CD8-positive, alpha-beta memory T cell (primary cell): ENCODE data around the gene PRPF40B. TPM values are rescaled to one million over a fixed set of nuclear protein-coding genes. Genes with fewer than 3 reads are reported as not detected.
A peak's percentile ranks its signal among the peaks of the same experiment; 100 is the strongest.

Experiments
- CTCF ChIA-PET: fragments of 350-600 bp; sonication (Branson Sonifier 250); formaldehyde crosslinking; loops from one replicate; lab custom pipeline; 2021; ENCODE audit warnings: antibody characterized with exemption; lab: Charles Lee
- POLR2A ChIA-PET: fragments of 350-600 bp; sonication (Branson Sonifier 250); formaldehyde crosslinking; loops from one replicate; lab custom pipeline; 2021; ENCODE audit warnings: antibody characterized with exemption; lab: Charles Lee
- DNase-seq, 5 donors: peaks; one replicate each; pipeline versions ENCODE4 v3.0.0 to v3.0.0-alpha.2; 2020 to 2022; ENCODE audit warnings: mixed read lengths in 1 of 5
- H3K27ac ChIP-seq: one replicate; pipeline ENCODE4 v1.7.0; 2013; ENCODE audit warnings: low read depth, mild to moderate bottlenecking, low read length, moderate library complexity
- H3K27me3 ChIP-seq: 2 replicates; pipeline ENCODE4 v1.7.0; 2013; ENCODE audit warnings: low read length, mild to moderate bottlenecking; ENCODE audit not compliant: insufficient read depth, poor library complexity, severe bottlenecking
- H3K36me3 ChIP-seq: 2 replicates; pipeline ENCODE4 v1.7.0; 2013; ENCODE audit warnings: mild to moderate bottlenecking, low read length, moderate library complexity; ENCODE audit not compliant: insufficient read depth
- H3K4me1 ChIP-seq: 2 replicates; pipeline ENCODE4 v1.7.0; 2013; ENCODE audit warnings: mild to moderate bottlenecking, low read length, moderate library complexity; ENCODE audit not compliant: insufficient read depth
- H3K4me3 ChIP-seq: 2 replicates; pipeline ENCODE4 v1.7.0; 2013; ENCODE audit warnings: mild to moderate bottlenecking, low read length
- H3K9me3 ChIP-seq: 2 replicates; pipeline ENCODE4 v1.7.0; 2013; ENCODE audit warnings: mild to moderate bottlenecking, low read length
- H3K27ac Mint-ChIP-seq, 8 donors: one replicate each; pipeline ENCODE4 v1.8.0; 2020 to 2021; ENCODE audit warnings: mixed read lengths in 8 of 8, mild to moderate bottlenecking in 6 of 8, inconsistent platforms in 3 of 8, moderate library complexity in 3 of 8
- H3K27me3 Mint-ChIP-seq, 2 donors: one replicate each; pipeline ENCODE4 v1.8.0; 2020 to 2021; ENCODE audit warnings: mixed read lengths in 2 of 2, mild to moderate bottlenecking in 1 of 2, moderate library complexity in 1 of 2
- H3K36me3 Mint-ChIP-seq, 3 donors: one replicate each; pipeline ENCODE4 v1.8.0; 2020 to 2021; ENCODE audit warnings: mixed read lengths in 3 of 3, inconsistent platforms in 1 of 3, mild to moderate bottlenecking in 1 of 3
- H3K4me1 Mint-ChIP-seq, 3 donors: one replicate each; pipeline ENCODE4 v1.8.0; 2020 to 2021; ENCODE audit warnings: mixed read lengths in 3 of 3, inconsistent platforms in 1 of 3, mild to moderate bottlenecking in 1 of 3
- H3K4me3 Mint-ChIP-seq, 7 donors: one replicate each; pipeline ENCODE4 v1.8.0; 2020 to 2021; ENCODE audit warnings: mixed read lengths in 7 of 7, mild to moderate bottlenecking in 6 of 7, moderate library complexity in 4 of 7, inconsistent platforms in 2 of 7
- H3K9me3 Mint-ChIP-seq, 5 donors: one replicate each; pipeline ENCODE4 v1.8.0; 2020 to 2022; ENCODE audit warnings: mixed read lengths in 5 of 5, mild to moderate bottlenecking in 3 of 5, moderate library complexity in 2 of 5, inconsistent platforms in 1 of 5
- polyA plus RNA-seq: library from polyadenylated mRNA; unstranded; fragments of 300-500 nt; fragmentation: Illumina TruSeq; gene quantifications from one replicate; pipeline ENCODE4 v1.2.3, GENCODE V29; 2021
- total RNA-seq, 2 experiments: library from RNA; stranded (reverse); gene quantifications; one replicate each; pipeline ENCODE4 v1.2.3, GENCODE V29; 2021

The PRPF40B gene
- total and polyA plus RNA-seq, 3 experiments from 2014 or later: 2.0 to 9.9 (median 9.0) TPM

DNA sequence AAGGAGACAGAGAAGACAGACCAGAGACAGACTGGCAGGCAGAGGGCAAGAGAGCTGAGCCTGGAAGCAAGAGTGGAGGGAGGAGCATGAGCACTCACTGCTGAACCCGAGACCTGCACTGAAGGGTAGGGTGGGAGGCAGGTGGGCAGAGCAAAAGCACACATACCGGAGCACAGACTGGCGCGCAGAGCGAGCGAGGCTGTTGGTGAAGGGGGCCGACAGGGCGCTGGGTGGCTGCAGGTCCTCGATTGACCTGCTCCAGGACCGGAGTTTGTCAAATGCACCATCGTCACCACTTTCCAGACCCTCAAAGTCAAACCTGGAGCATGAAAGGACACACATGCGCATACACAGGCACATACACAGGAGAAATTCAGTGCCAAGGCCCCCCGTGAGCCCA lies 34.9 kb downstream of the PRPF40B start:
- POLR2A ChIA-PET: interaction anchor here (0.6 kb wide), 1 partner anchor 12 kb away, joined by 4 read pairs; no protein-coding TSS in a partner anchor
- no peak for DNase-seq
- Mint-ChIP-seq H3K36me3 (peaks cover 22 to 63% (median 22%) of the 10 kb centered on the region in 3 donors), H3K9me3 (no peaks in the 10 kb centered on the region), H3K4me1 (peaks cover 37 to 51% (median 45%) of the 10 kb centered on the region in 3 donors), H3K4me3 (peak overlapping the region in 1 of 7 donors; percentile 67), H3K27me3 (no peaks in the 10 kb centered on the region), H3K27ac (peak overlapping the region in 4 of 8 donors; percentile 38 to 86 (median 62))
- peaks cover 25% of the 10 kb centered on the region for H3K36me3 ChIP-seq
- H3K27me3 ChIP-seq: no peaks in the 10 kb centered on the region
- no peak overlapping the region for H3K27ac ChIP-seq
- H3K9me3 ChIP-seq: no peaks in the 10 kb centered on the region
- H3K4me1 ChIP-seq: peaks cover 50% of the 10 kb centered on the region
- no peak overlapping the region for H3K4me3 ChIP-seq
- CTCF ChIA-PET: no interaction called here

DNA sequence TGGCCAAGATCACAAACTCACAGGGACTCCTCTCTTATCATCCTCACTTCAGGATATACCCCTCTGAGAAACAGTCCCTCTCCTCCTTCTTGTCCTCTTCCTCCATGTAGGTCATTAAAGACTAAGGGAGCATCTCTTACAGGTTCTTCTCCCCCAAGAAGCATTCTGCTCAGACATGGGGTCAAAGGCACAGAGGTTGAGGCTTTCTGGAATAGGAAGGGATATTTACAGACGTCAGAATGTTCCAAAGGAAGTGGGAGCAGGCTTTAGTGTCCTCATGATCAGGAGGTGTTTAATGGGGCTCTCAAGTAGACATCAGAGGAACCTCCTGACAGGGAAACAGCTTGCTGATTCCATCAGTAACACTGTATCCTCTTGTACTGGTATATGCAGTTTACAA lies 36.4 kb downstream of the PRPF40B start:
- peak overlapping the region in 4 of 8 donors; percentile 7 to 98 (median 46) for H3K27ac Mint-ChIP-seq
- H3K4me3 ChIP-seq: no peak overlapping the region

DNA sequence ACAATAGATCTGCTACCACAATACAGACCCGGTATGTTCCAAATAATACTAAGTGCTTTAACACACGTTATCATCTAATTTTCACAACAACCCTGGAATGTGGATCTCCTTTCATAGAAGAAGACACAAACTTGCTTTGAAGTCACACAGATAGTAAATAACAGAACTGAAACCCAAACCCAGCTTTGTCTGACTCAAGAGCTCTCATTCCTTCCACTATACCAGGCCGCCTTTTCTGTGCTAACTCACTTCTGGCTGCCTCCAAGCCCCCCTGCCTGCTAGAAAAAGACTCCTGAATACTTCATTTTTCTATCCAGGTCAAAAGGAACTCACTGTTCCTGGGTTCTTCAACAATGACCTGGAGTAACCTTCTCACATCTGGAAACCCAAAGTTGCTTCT lies 37.8 kb downstream of the PRPF40B start:
- H3K4me3 ChIP-seq: no peak overlapping the region
- H3K9me3 ChIP-seq: no peaks in the 10 kb centered on the region
- H3K27ac ChIP-seq: no peak overlapping the region
- DNase-seq: no peak
- peaks cover 60 to 77% (median 60%) of the 10 kb centered on the region in 3 donors for H3K4me1 Mint-ChIP-seq
- H3K27me3 ChIP-seq: no peaks in the 10 kb centered on the region
- H3K4me3 Mint-ChIP-seq: peak overlapping the region in 6 of 7 donors; percentile 4 to 87 (median 44)
- CTCF ChIA-PET: interaction anchor here (1.1 to 3.0 kb wide), 4 partner anchors 16 to 56 kb away, joined by 3 to 20 read pairs (median 4); partner anchors contain the start of gene PRPF40B
- H3K9me3 Mint-ChIP-seq: no peaks in the 10 kb centered on the region
- H3K27ac Mint-ChIP-seq: peak overlapping the region; percentile 96 to 100 (median 98)
- no peaks in the 10 kb centered on the region for H3K27me3 Mint-ChIP-seq
- peaks cover 16 to 47% (median 16%) of the 10 kb centered on the region in 3 donors for H3K36me3 Mint-ChIP-seq
- H3K4me1 ChIP-seq: peaks cover 66% of the 10 kb centered on the region
- peaks cover 15% of the 10 kb centered on the region for H3K36me3 ChIP-seq
- POLR2A ChIA-PET: interaction anchor here (0.8 kb wide), 1 partner anchor 9 kb away, joined by 3 read pairs; no protein-coding TSS in a partner anchor

More for the DNA sequence above, 36.4 kb downstream of the PRPF40B start:
- Mint-ChIP-seq H3K4me3 (no peak overlapping the region), H3K36me3 (peaks cover 16 to 50% (median 17%) of the 10 kb centered on the region in 3 donors), H3K4me1 (peaks cover 52 to 66% (median 57%) of the 10 kb centered on the region in 3 donors), H3K9me3 (no peaks in the 10 kb centered on the region), H3K27me3 (no peaks in the 10 kb centered on the region)
- peaks cover 65% of the 10 kb centered on the region for H3K4me1 ChIP-seq
- no peaks in the 10 kb centered on the region for H3K9me3 ChIP-seq
- DNase-seq: no peak
- H3K27ac ChIP-seq: no peak overlapping the region
- H3K36me3 ChIP-seq: peaks cover 19% of the 10 kb centered on the region
- ChIA-PET CTCF (interaction anchor here (1.7 kb wide), 1 partner anchor 48 kb away, joined by 5 read pairs; no protein-coding TSS in a partner anchor), POLR2A (no interaction called here)
- H3K27me3 ChIP-seq: no peaks in the 10 kb centered on the region

DNA sequence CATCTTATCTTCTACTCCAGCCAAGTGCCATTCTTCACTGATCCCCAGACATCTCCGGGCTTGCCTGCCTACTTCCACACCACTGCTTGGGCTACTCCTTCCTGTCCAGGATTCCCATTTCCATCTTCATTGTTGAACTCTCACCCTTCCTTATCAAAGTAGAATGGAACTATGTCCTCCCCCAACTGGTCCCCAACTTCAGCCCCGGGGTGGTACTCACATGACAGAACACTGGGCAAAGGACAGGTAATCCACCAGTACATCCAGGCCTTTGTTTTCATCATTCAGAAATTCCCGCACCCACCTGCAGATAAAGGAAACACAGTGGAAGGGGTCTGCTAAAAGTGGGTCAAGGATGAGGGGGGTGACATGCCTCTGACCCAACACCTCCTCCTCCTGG lies 38.4 kb downstream of the PRPF40B start:
- CTCF ChIA-PET: interaction anchor here (1.3 to 3.0 kb wide), 3 partner anchors 13 to 39 kb away, joined by 3 to 20 read pairs (median 5); partner anchors contain the start of gene PRPF40B

DNA sequence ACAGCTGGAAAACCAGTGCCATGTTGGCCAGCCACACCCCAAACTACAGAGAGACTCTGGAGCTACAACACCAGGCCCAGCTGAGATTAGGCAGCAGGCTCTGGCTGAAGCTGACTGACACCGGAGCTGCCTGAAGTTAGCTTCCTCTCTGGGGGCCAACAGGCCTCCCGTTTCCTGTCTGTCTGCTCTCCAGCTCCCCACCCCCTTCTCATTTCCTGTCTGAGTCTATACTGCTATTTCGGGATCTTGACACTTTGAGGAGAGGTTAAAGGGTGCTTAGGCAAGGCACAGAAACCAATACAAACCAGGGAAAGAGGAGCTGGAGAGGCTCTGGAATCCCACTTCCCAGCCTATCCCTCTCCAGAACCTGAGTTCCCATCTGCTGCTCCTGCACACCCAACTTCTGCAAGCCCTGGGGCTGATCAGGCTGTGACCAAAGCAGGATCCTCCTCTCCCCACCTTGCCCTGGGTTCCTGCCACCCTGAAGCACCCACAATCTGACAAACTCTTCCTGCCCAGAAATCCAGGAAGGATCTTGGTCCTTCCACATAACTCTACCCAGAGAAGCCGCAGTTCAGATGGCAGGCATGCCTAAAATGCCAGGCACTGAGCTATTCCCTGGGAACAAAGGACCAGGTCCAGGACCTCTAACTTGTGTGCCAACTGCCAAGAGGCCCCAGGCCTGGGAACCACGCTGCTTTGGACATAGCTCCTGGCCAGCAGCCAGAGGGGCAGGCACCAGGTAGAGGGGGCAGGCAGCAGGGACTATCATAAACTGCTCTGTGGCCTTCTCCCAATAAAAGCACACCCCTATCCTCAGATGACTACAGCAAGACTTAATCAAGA lies 39.9 kb downstream of the PRPF40B start:
- no peaks in the 10 kb centered on the region for H3K27me3 ChIP-seq
- H3K9me3 ChIP-seq: no peaks in the 10 kb centered on the region
- peak overlapping the region; percentile 46 for H3K4me3 ChIP-seq
- peaks cover 62% of the 10 kb centered on the region for H3K4me1 ChIP-seq
- POLR2A ChIA-PET: interaction anchor here (0.6 to 2.1 kb wide), 7 partner anchors 8 to 136 kb away, joined by 3 to 8 read pairs (median 7); partner anchors contain the start of gene TMBIM6
- H3K4me1 Mint-ChIP-seq: peaks cover 60 to 83% (median 73%) of the 10 kb centered on the region in 3 donors
- H3K4me3 Mint-ChIP-seq: peak overlapping the region; percentile 18 to 92 (median 81)
- peak overlapping the region; percentile 62 for H3K27ac ChIP-seq
- H3K27ac Mint-ChIP-seq: peak overlapping the region; percentile 96 to 100 (median 98)
- H3K9me3 Mint-ChIP-seq: no peaks in the 10 kb centered on the region
- H3K36me3 ChIP-seq: peaks cover 4% of the 10 kb centered on the region
- DNase-seq: peak; percentile 67 to 88 (median 77)
- H3K27me3 Mint-ChIP-seq: no peaks in the 10 kb centered on the region
- CTCF ChIA-PET: interaction anchor here (0.9 to 14.4 kb wide), 9 partner anchors 8 to 296 kb away, joined by 3 to 120 read pairs (median 3); partner anchors contain the start of genes FMNL3 and SPATS2
- H3K36me3 Mint-ChIP-seq: peaks cover 7 to 29% (median 9%) of the 10 kb centered on the region in 3 donors

More for the DNA sequence above, 38.4 kb downstream of the PRPF40B start:
- Mint-ChIP-seq H3K4me3 (peak overlapping the region in 5 of 7 donors; percentile 4 to 87 (median 54)), H3K36me3 (peaks cover 16 to 42% (median 16%) of the 10 kb centered on the region in 3 donors), H3K9me3 (no peaks in the 10 kb centered on the region), H3K27me3 (no peaks in the 10 kb centered on the region), H3K27ac (peak overlapping the region; percentile 96 to 100 (median 98)), H3K4me1 (peaks cover 57 to 77% (median 58%) of the 10 kb centered on the region in 3 donors)
- Histone ChIP-seq H3K36me3 (peaks cover 11% of the 10 kb centered on the region), H3K27me3 (no peaks in the 10 kb centered on the region), H3K27ac (no peak overlapping the region), H3K4me3 (no peak overlapping the region), H3K4me1 (peaks cover 60% of the 10 kb centered on the region), H3K9me3 (no peaks in the 10 kb centered on the region)
- no peak for DNase-seq
- POLR2A ChIA-PET: interaction anchor here (0.8 to 2.1 kb wide), 2 partner anchors 9 to 80 kb away, joined by 3 to 8 read pairs; partner anchors contain the start of gene TMBIM6

DNA sequence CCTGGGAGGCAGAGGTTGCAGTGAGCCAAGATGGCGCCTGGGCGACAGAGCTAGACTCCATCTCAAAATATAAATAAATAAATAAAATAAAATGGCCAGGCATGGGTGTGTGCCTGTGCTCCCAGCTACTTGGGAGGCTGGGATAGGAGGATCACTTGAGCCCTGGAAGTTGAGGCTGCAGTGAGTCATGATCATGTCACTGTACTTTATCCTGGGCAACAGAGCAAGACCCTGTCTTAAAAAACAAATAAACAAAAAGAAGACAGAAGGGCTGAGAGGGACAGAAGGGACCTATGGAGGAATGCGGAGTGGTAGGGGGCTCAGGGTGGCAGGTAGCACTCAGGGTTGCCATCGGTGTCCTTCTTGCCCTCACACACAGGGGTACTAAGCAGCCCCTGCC lies 40.8 kb downstream of the PRPF40B start:
- H3K36me3 ChIP-seq: peaks cover 4% of the 10 kb centered on the region
- H3K27me3 ChIP-seq: no peaks in the 10 kb centered on the region
- Mint-ChIP-seq H3K4me3 (peak overlapping the region in 4 of 7 donors; percentile 23 to 63 (median 41)), H3K4me1 (peaks cover 65 to 90% (median 82%) of the 10 kb centered on the region in 3 donors), H3K27me3 (no peaks in the 10 kb centered on the region), H3K36me3 (peaks cover 6 to 24% (median 9%) of the 10 kb centered on the region in 3 donors), H3K9me3 (no peaks in the 10 kb centered on the region), H3K27ac (peak overlapping the region; percentile 75 to 100 (median 98))
- H3K9me3 ChIP-seq: no peaks in the 10 kb centered on the region
- CTCF ChIA-PET: interaction anchor here (2.7 to 14.4 kb wide), 3 partner anchors 10 to 42 kb away, joined by 17 to 120 read pairs (median 20); partner anchors contain the start of gene FMNL3
- no peak for DNase-seq
- H3K27ac ChIP-seq: no peak overlapping the region
- H3K4me1 ChIP-seq: peaks cover 67% of the 10 kb centered on the region
- H3K4me3 ChIP-seq: no peak overlapping the region
- POLR2A ChIA-PET: interaction anchor here (1.6 kb wide), 1 partner anchor 35 kb away, joined by 7 read pairs; no protein-coding TSS in a partner anchor

DNA sequence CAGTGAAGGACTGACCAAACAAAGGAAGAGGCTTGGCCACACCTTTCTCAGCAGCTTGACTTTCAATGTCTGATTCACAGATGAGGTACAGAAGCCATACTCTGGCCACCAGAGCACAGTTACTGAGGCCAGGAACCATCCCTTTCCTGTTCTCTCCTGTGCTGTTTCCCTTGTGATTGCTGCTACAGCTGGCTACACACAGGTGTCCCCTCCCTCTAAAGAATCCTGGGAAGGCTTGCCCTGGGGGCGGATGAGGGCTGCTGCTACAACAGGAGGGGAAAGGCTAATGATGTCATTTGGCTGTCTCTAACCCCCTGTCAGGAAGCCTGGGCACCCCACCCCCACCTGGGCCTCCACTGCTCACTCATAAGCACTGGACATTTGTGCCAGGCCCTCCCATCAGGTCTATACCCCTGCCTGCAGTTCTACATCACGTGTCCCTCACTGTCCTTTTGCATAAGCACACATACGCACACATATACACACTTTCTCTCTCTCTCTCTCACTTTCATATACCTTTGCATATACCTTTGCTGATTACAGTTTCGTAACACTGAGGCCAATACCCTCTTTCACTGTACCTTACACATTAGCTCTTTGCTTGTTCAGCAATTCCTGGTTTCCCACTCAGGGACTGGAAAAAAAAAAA lies 41.4 kb downstream of the PRPF40B start:
- DNase-seq: no peak
- Histone ChIP-seq H3K27me3 (no peaks in the 10 kb centered on the region), H3K9me3 (no peaks in the 10 kb centered on the region), H3K4me3 (no peak overlapping the region), H3K27ac (no peak overlapping the region), H3K4me1 (peaks cover 69% of the 10 kb centered on the region), H3K36me3 (peaks cover 4% of the 10 kb centered on the region)
- Mint-ChIP-seq H3K4me3 (peak overlapping the region in 3 of 7 donors; percentile 23 to 51 (median 41)), H3K4me1 (peaks cover 66 to 91% (median 87%) of the 10 kb centered on the region in 3 donors), H3K9me3 (no peaks in the 10 kb centered on the region), H3K36me3 (peaks cover 6 to 22% (median 9%) of the 10 kb centered on the region in 3 donors), H3K27ac (peak overlapping the region; percentile 66 to 100 (median 90)), H3K27me3 (no peaks in the 10 kb centered on the region)
- ChIA-PET CTCF (interaction anchor here (1.0 to 14.4 kb wide), 3 partner anchors 9 to 41 kb away, joined by 3 to 120 read pairs (median 17); partner anchors contain the start of gene FMNL3), POLR2A (interaction anchor here (0.6 to 0.8 kb wide), 2 partner anchors 19 to 22 kb away, joined by 4 to 5 read pairs; no protein-coding TSS in a partner anchor)
